Skeletal muscle satellite cell (primary cell): ENCODE results near the gene EDN2. TPM values are rescaled to one million over a fixed set of nuclear protein-coding genes. Genes with fewer than 3 reads are reported as not detected.

Experiments
- H3K27me3 ChIP-seq: 2 replicates; pipeline ENCODE4 v1.7.0; 2013; ENCODE audit warnings: low read length; ENCODE audit not compliant: control insufficient read depth, insufficient read depth
- H3K36me3 ChIP-seq: 2 replicates; pipeline ENCODE4 v1.7.0; 2013; ENCODE audit warnings: mild to moderate bottlenecking, control low read depth, low read length; ENCODE audit not compliant: insufficient read depth
- H3K4me1 ChIP-seq: 2 replicates; pipeline ENCODE4 v1.7.0; 2013; ENCODE audit warnings: low read length; ENCODE audit not compliant: control insufficient read depth, insufficient read depth
- H3K4me2 ChIP-seq: 2 replicates; pipeline ENCODE4 v1.7.0; 2013; ENCODE audit warnings: mild to moderate bottlenecking, low read length
- H3K4me3 ChIP-seq: 2 replicates; pipeline ENCODE4 v1.7.0; 2013; ENCODE audit warnings: low read length
- H3K9ac ChIP-seq: 2 replicates; pipeline ENCODE4 v1.7.0; 2013; ENCODE audit warnings: mild to moderate bottlenecking, low read depth, low read length, moderate library complexity
- H3K9me3 ChIP-seq: replicated peaks from 2 replicates; pipeline ENCODE4 v1.7.0; 2013; ENCODE audit warnings: mild to moderate bottlenecking, control low read depth, low read length
- total RNA-seq: library from RNA; depleted of rRNA; stranded (reverse); fragments of >200 nt; gene quantifications from 2 replicates; pipeline ENCODE4 v1.2.3, GENCODE V29; 2012; rRNA removed

Gene EDN2
- total RNA-seq = not detected in 2 replicates

DNA sequence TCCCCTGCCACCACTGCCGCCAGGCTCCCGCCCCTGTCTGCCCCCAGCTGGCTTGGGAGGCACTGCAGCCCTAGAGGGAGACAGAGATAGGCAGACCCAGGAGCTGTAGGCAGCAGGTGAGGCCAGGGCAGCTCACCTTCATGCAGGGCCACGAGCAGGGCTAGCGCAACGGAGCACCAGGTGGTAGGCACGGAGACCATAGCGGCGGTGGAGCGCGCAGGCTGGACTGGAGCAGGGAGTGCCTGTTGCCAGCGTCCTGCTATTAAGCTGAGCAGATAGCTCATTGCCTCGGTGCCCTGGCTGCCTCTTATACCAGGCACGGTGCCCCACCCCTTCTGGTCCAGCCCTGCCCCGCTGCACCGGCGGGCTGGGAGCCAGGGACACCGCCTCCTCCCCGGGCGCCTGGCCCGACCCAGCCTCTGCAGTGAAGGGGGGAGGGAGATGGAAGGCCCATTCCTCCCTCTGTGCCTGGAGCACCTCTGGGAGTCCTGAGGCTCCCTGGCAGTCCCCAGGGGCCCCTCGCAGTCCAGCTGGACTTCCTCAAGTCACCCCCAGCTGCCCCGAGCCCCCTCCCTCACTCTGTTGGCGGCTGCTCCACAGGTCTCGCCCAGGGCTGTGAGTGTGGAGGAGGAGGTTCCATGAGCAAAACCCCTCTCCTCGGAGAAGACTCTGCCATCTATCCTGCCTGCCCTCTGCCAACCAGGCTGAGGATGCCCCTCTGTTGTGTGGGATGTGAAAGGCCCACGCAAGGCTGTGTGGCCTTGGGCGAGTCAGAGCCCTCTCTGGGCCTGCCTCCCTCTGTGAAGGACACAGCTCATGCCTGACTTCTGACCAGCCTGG lies at the start of gene EDN2:
TSS of gene EDN2 (minus strand) at position 282 of the 840 bp plus-strand sequence. CDS start at position 200, 82 bp downstream.
- Histone ChIP-seq H3K9ac (no peak within 1 kb of the TSS), H3K27me3 (peaks cover 14% of the 10 kb centered on the region)

DNA sequence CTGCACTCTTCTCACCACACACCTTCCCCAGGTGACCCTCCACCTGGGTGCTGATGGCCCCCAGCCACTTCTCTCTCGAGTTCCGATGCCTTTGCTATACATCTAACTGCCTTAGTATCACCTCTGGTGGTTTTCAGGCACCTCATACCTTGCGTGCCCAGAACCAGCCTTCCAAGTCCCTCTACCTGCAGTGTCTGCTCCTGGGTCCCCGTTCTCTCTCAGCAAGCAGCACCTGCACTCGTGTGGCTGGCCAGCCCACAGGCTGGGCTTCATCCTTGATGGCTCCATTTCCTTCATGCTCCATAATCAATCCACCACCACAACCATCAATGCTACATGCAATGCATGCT lies 49.2 kb upstream of the EDN2 start:
- H3K27me3 ChIP-seq = peaks cover 3% of the 10 kb centered on the region
- no peak overlapping the region for H3K9ac ChIP-seq
- H3K4me3 ChIP-seq = no peak overlapping the region

More for the DNA sequence above, at the start of gene EDN2:
- no peak within 1 kb of the TSS for H3K4me3 ChIP-seq
- no peaks in the 10 kb centered on the region for H3K36me3 ChIP-seq
- peaks cover 25% of the 10 kb centered on the region for H3K4me1 ChIP-seq
- no peaks in the 10 kb centered on the region for H3K9me3 ChIP-seq
- no peak within 1 kb of the TSS for H3K4me2 ChIP-seq

DNA sequence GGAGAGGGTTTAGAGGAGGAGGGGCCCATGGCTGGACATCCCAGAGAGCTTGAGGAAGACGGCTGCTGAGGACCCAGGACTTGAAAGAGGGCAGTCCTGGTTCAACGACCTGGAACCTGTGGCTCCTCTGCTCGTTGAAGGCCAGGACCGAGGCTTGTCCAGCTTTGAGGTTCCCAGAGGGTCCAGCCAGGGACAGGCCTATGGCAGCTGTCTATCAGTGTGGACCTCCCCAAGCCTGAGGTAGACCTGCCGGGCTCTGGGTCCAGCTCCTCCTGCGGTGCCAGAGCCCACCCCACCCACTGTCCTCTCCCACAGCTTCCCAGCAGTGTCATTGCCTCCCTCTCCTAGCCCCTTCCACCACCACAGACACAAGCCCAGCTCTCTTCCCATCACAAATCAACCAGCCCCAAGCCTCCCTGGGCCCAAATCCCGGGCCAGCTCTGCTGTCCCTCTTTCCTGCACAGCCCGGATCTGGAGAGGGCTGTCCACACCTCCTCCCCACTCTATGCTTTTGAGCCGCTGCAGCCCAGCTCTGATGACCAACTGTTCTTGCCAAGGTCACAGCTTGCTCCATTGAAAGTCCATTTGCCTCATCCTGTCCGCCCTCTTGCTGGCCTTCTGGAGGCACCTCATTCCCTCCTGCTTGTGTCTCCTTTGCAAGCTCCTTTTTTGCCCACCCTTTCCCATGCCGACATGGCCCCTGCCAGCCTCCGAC lies 48.7 kb upstream of the EDN2 start:
- Histone ChIP-seq H3K9me3 (no peaks in the 10 kb centered on the region), H3K9ac (no peak overlapping the region), H3K27me3 (peaks cover 3% of the 10 kb centered on the region), H3K36me3 (no peaks in the 10 kb centered on the region), H3K4me1 (peaks cover 16% of the 10 kb centered on the region), H3K4me3 (no peak overlapping the region), H3K4me2 (no peak overlapping the region)

More for the DNA sequence above, 49.2 kb upstream of the EDN2 start:
- H3K36me3 ChIP-seq = no peaks in the 10 kb centered on the region
- H3K4me1 ChIP-seq = peaks cover 20% of the 10 kb centered on the region
- H3K9me3 ChIP-seq = no peaks in the 10 kb centered on the region
- no peak overlapping the region for H3K4me2 ChIP-seq

DNA sequence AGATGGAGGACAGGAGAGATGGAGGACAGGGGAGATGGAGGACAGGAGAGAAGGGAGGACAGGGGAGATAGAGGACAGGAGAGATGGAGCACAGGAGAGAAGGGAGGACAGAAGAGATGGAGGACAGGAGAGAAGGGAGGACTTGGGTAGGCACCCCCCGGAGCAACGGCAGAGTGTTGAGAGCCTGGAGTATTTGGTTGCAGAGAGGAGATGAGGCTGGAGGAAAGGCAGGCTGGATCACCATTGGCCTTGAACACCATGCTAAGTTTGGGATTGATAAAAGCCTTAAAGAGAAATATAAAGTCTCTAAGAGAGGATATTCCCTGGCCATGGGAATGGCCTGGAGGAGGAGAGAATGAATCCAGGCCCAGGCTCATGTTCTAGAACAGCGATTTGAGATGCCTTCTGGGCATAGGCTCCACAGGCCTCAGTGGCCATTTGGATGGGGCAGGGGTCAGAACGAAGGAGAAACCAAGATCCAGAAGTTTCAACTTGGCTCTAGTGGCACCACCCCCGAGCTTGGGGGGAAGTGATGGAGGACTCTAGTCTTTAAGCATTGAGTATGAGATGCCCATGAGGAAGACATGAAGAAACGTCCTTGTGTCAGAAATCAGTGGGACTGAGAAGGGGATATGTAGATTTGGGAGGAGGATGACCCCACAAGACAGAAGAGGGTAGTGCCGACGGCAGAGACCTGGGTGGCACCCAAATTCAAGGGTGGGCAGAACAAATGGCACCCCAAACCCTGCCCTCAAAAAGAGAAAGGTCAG lies 47.9 kb upstream of the EDN2 start:
- Histone ChIP-seq H3K9me3 (no peaks in the 10 kb centered on the region), H3K9ac (no peak overlapping the region)

DNA sequence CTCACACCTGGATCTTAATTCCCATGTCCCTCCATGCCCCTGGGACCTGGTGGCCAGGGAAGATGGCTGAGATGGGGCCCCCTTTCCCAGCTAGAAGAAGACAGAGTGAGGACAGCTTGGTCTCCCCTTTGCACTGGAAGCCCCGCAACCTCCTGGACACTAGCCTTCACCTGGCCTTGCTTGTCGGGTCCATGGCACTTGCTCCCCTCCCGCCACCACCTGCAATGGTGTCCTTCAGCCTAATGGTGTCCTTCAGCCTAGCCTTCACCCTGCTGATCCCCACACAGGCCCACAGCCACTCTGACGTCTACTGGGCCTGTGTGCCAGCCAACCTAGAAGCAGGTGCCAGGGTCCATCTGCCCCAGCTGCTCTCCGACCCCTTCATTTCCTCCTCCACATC lies 45.9 kb upstream of the EDN2 start:
- peaks cover 3% of the 10 kb centered on the region for H3K27me3 ChIP-seq
- H3K4me2 ChIP-seq = no peak overlapping the region
- no peaks in the 10 kb centered on the region for H3K9me3 ChIP-seq
- no peak overlapping the region for H3K9ac ChIP-seq
- no peaks in the 10 kb centered on the region for H3K36me3 ChIP-seq
- no peak overlapping the region for H3K4me3 ChIP-seq
- H3K4me1 ChIP-seq = no peaks in the 10 kb centered on the region

More for the DNA sequence above, 47.9 kb upstream of the EDN2 start:
- Histone ChIP-seq H3K27me3 (peaks cover 3% of the 10 kb centered on the region), H3K4me3 (no peak overlapping the region), H3K4me1 (peaks cover 8% of the 10 kb centered on the region), H3K4me2 (no peak overlapping the region), H3K36me3 (no peaks in the 10 kb centered on the region)

DNA sequence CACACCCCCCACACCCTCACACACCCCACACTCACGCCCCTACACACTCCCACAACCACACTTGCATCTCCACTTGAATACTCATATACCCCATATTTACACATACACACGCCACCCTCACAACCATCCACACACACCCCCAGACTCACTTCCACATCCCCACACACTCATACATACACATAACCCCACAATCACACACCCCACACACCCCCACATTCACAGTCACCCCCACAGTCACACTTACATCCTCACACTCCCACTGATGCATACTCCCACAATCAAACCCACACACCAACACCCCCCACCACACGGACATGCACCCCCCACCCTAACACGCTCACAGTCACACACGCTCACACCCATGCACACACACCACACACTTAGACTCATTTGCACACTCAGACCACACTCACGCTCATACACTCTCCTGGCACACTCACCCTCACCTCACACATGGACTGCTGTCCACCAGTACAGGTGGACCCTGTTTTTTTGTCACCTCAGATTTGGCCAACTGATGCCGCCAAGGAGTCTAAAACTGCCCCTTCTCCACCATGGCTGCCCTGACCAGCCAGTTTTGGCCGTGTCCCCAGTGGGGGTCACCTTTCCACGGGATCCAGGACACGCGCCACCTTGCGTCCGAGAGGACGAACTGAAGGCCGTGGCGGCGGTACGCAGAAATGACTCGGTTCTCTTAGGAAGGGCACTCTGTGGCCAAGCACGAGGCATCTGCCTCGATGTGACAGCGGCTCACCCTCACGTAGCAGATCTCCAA lies 45.3 kb upstream of the EDN2 start:
- no peaks in the 10 kb centered on the region for H3K4me1 ChIP-seq
- no peaks in the 10 kb centered on the region for H3K9me3 ChIP-seq
- H3K27me3 ChIP-seq = peaks cover 3% of the 10 kb centered on the region
- no peak overlapping the region for H3K4me3 ChIP-seq
- no peak overlapping the region for H3K9ac ChIP-seq
- no peak overlapping the region for H3K4me2 ChIP-seq
- no peaks in the 10 kb centered on the region for H3K36me3 ChIP-seq

DNA sequence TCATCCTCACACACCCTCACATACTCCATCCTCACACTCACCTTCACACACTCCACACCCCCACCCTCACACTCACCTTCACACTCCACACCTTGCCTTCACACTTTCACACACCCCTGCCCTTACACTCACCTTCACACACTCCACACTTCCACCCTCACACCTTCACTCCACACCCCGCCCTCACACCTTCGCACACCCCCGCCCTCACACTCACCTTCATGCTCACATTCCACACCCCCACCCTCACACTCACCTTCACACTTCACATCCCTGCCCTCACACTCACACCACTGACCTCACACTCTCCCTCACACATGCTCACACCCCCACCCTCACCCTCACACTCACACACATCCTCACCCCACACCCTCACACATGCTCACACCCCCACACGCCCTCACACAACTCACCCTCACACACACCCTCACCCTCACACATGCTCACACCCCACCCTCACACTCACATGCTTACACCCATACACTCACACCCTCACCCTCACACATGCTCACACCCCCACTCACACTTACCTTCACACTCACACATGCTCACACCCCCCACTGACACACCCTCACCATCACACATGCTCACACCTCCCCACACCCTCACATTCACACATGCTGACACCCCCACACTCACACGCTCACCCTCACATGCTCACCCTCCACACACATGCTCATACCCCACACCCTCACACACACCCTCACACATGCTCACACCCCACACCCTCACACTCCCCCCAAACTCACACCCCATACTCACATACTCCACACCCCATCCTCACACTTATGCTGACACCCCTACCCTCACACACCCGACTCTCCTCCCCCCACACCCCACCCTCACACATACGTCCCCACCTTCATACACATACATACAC lies 44.5 kb upstream of the EDN2 start:
- no peaks in the 10 kb centered on the region for H3K36me3 ChIP-seq

DNA sequence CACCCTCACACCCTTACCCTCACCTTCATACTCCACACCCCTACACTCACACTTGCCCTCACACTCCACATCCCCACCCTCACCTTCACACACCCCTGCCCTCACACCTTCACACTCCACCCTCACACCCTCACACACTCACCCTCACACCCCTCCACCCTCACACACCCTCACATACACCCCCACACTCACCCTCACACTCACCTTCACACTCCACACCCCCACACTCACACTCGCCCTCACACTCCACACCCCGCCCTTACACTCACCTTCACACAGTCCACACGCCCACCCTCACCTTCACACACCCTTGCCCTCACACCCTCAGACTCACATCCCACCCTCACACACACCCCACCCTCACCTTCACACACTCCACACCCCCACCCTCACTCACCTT lies 43.6 kb upstream of the EDN2 start:
- Histone ChIP-seq H3K4me2 (no peak overlapping the region), H3K9ac (no peak overlapping the region), H3K9me3 (no peaks in the 10 kb centered on the region), H3K27me3 (peaks cover 3% of the 10 kb centered on the region), H3K4me3 (no peak overlapping the region), H3K4me1 (no peaks in the 10 kb centered on the region), H3K36me3 (no peaks in the 10 kb centered on the region)

More for the DNA sequence above, 44.5 kb upstream of the EDN2 start:
- H3K4me2 ChIP-seq = no peak overlapping the region
- H3K4me3 ChIP-seq = no peak overlapping the region
- peaks cover 3% of the 10 kb centered on the region for H3K27me3 ChIP-seq
- H3K9me3 ChIP-seq = no peaks in the 10 kb centered on the region
- no peaks in the 10 kb centered on the region for H3K4me1 ChIP-seq
- no peak overlapping the region for H3K9ac ChIP-seq

DNA sequence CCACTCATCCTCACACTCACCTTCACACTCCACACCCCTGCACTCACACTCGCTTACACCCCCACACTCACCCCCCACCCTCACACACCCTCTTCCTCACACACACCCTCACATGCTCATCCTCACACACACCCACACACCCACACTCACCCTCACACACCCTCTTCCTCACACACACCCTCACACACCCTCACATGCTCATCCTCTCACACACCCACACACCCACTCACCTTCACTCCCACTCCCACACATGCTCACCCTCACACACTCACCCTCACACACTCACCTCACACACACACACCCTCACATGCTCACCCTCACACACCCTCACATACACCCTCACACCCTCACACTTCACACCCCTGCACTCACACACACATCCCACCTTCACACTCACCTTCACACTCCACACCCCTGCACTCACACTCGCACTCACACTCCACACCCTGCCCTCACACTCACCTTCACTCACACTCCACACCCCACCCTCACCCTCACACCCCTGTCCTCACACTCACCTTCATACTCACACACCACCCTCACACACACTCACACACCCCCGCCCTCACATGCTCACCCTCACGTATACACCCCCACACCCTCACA lies 42.6 kb upstream of the EDN2 start:
- H3K4me1 ChIP-seq = no peaks in the 10 kb centered on the region
- H3K4me2 ChIP-seq = no peak overlapping the region
- no peak overlapping the region for H3K4me3 ChIP-seq
- H3K9ac ChIP-seq = no peak overlapping the region
- H3K36me3 ChIP-seq = no peaks in the 10 kb centered on the region
- no peaks in the 10 kb centered on the region for H3K27me3 ChIP-seq
- H3K9me3 ChIP-seq = no peaks in the 10 kb centered on the region
